ENCODE data around the gene SYNPO.

The SYNPO gene

GRCh38 chr5:150640311-150641005 lies at the start of gene SYNPO:
TSS of gene SYNPO (plus strand) at chr5:150640660. CDS start at chr5:150648276, 7,616 bp downstream.
- ATAC-seq (replicated peaks; ENCODE audit: extremely low read depth, poor library complexity, severe bottlenecking), result no peak
- H3K9me3 Mint-ChIP-seq, result no peaks in the 10 kb centered on the region
- H3K27ac Mint-ChIP-seq (ENCODE audit: low read depth), result no peak within 1 kb of the TSS
- H3K4me3 Mint-ChIP-seq, result no peak within 1 kb of the TSS
- DNase-seq (ENCODE audit: low spot score in 2 of 2), result no peak
- peaks cover 31% of the 10 kb centered on the region for H3K27me3 Mint-ChIP-seq
- H3K36me3 Mint-ChIP-seq (ENCODE audit: insufficient read depth), result peaks cover 1% of the 10 kb centered on the region
- H3K4me1 Mint-ChIP-seq, result no peaks in the 10 kb centered on the region

GRCh38 chr5:150590979-150591695 lies 49.3 kb upstream of the SYNPO start:
- no peaks in the 10 kb centered on the region for H3K4me1 Mint-ChIP-seq
- no peak overlapping the region for H3K27ac Mint-ChIP-seq (ENCODE audit: low read depth)
- no peaks in the 10 kb centered on the region for H3K9me3 Mint-ChIP-seq
- no peak for DNase-seq (ENCODE audit: low spot score in 2 of 2)
- no peak overlapping the region for H3K4me3 Mint-ChIP-seq
- no peaks in the 10 kb centered on the region for H3K27me3 Mint-ChIP-seq
- ATAC-seq (replicated peaks; ENCODE audit: extremely low read depth, poor library complexity, severe bottlenecking), result no peak
- peaks cover 2% of the 10 kb centered on the region for H3K36me3 Mint-ChIP-seq (ENCODE audit: insufficient read depth)

- H3K9me3 Mint-ChIP-seq, result no peaks in the 10 kb centered on the region
- no peak for DNase-seq (ENCODE audit: low spot score in 2 of 2)
- no peak for ATAC-seq (replicated peaks; ENCODE audit: extremely low read depth, poor library complexity, severe bottlenecking)
- no peaks in the 10 kb centered on the region for H3K27me3 Mint-ChIP-seq
- no peaks in the 10 kb centered on the region for H3K4me1 Mint-ChIP-seq
- peaks cover 2% of the 10 kb centered on the region for H3K36me3 Mint-ChIP-seq (ENCODE audit: insufficient read depth)
- no peak overlapping the region for H3K4me3 Mint-ChIP-seq
- no peak overlapping the region for H3K27ac Mint-ChIP-seq (ENCODE audit: low read depth)
Observed at GRCh38 chr5:150593593-150593992, 46.9 kb upstream of the SYNPO start.

- no peaks in the 10 kb centered on the region for H3K4me1 Mint-ChIP-seq
- no peaks in the 10 kb centered on the region for H3K27me3 Mint-ChIP-seq
- DNase-seq (ENCODE audit: low spot score in 2 of 2), result no peak
- no peaks in the 10 kb centered on the region for H3K9me3 Mint-ChIP-seq
- H3K4me3 Mint-ChIP-seq, result no peak overlapping the region
- no peak for ATAC-seq (replicated peaks; ENCODE audit: extremely low read depth, poor library complexity, severe bottlenecking)
- H3K36me3 Mint-ChIP-seq (ENCODE audit: insufficient read depth), result peaks cover 2% of the 10 kb centered on the region
- H3K27ac Mint-ChIP-seq (ENCODE audit: low read depth), result no peak overlapping the region
Observed at GRCh38 chr5:150593996-150594395, 46.5 kb upstream of the SYNPO start.

- DNase-seq (ENCODE audit: low spot score in 2 of 2), result no peak
- peaks cover 2% of the 10 kb centered on the region for H3K36me3 Mint-ChIP-seq (ENCODE audit: insufficient read depth)
- H3K4me3 Mint-ChIP-seq, result no peak overlapping the region
- H3K9me3 Mint-ChIP-seq, result no peaks in the 10 kb centered on the region
- no peaks in the 10 kb centered on the region for H3K27me3 Mint-ChIP-seq
- no peak overlapping the region for H3K27ac Mint-ChIP-seq (ENCODE audit: low read depth)
- ATAC-seq (replicated peaks; ENCODE audit: extremely low read depth, poor library complexity, severe bottlenecking), result no peak
- no peaks in the 10 kb centered on the region for H3K4me1 Mint-ChIP-seq
Observed at GRCh38 chr5:150595466-150596031, 44.9 kb upstream of the SYNPO start.

GRCh38 chr5:150596313-150596712 lies 44.1 kb upstream of the SYNPO start:
- Mint-ChIP-seq H3K27ac (ENCODE audit: low read depth) (no peak overlapping the region), H3K36me3 (ENCODE audit: insufficient read depth) (peaks cover 2% of the 10 kb centered on the region), H3K27me3 (no peaks in the 10 kb centered on the region), H3K9me3 (no peaks in the 10 kb centered on the region), H3K4me3 (no peak overlapping the region), H3K4me1 (no peaks in the 10 kb centered on the region)
- DNase-seq (ENCODE audit: low spot score in 2 of 2) (no peak), ATAC-seq (replicated peaks; ENCODE audit: extremely low read depth, poor library complexity, severe bottlenecking) (no peak)

- Mint-ChIP-seq H3K27me3 (peaks cover 2% of the 10 kb centered on the region), H3K9me3 (no peaks in the 10 kb centered on the region), H3K27ac (ENCODE audit: low read depth) (no peak overlapping the region), H3K36me3 (ENCODE audit: insufficient read depth) (peaks cover 2% of the 10 kb centered on the region), H3K4me1 (no peaks in the 10 kb centered on the region), H3K4me3 (no peak overlapping the region)
- ATAC-seq (replicated peaks; ENCODE audit: extremely low read depth, poor library complexity, severe bottlenecking) (no peak), DNase-seq (ENCODE audit: low spot score in 2 of 2) (no peak)
Observed at GRCh38 chr5:150596826-150597225, 43.6 kb upstream of the SYNPO start.

GRCh38 chr5:150598006-150598405 lies 42.5 kb upstream of the SYNPO start:
- Mint-ChIP-seq H3K27me3 (peaks cover 10% of the 10 kb centered on the region), H3K4me3 (no peak overlapping the region), H3K9me3 (no peaks in the 10 kb centered on the region), H3K27ac (ENCODE audit: low read depth) (no peak overlapping the region), H3K36me3 (ENCODE audit: insufficient read depth) (peaks cover 2% of the 10 kb centered on the region), H3K4me1 (no peaks in the 10 kb centered on the region)
- ATAC-seq (replicated peaks; ENCODE audit: extremely low read depth, poor library complexity, severe bottlenecking) (no peak), DNase-seq (ENCODE audit: low spot score in 2 of 2) (no peak)

- H3K27me3 Mint-ChIP-seq, result peaks cover 11% of the 10 kb centered on the region
- H3K9me3 Mint-ChIP-seq, result no peaks in the 10 kb centered on the region
- H3K36me3 Mint-ChIP-seq (ENCODE audit: insufficient read depth), result peaks cover 2% of the 10 kb centered on the region
- ATAC-seq (replicated peaks; ENCODE audit: extremely low read depth, poor library complexity, severe bottlenecking), result no peak
- no peaks in the 10 kb centered on the region for H3K4me1 Mint-ChIP-seq
- no peak for DNase-seq (ENCODE audit: low spot score in 2 of 2)
- no peak overlapping the region for H3K27ac Mint-ChIP-seq (ENCODE audit: low read depth)
- no peak overlapping the region for H3K4me3 Mint-ChIP-seq
Observed at GRCh38 chr5:150598821-150599273, 41.6 kb upstream of the SYNPO start.

- no peaks in the 10 kb centered on the region for H3K4me1 Mint-ChIP-seq
- H3K27ac Mint-ChIP-seq (ENCODE audit: low read depth), result no peak overlapping the region
- peaks cover 2% of the 10 kb centered on the region for H3K36me3 Mint-ChIP-seq (ENCODE audit: insufficient read depth)
- no peaks in the 10 kb centered on the region for H3K9me3 Mint-ChIP-seq
- H3K27me3 Mint-ChIP-seq, result peaks cover 15% of the 10 kb centered on the region
- ATAC-seq (replicated peaks; ENCODE audit: extremely low read depth, poor library complexity, severe bottlenecking), result no peak
- no peak for DNase-seq (ENCODE audit: low spot score in 2 of 2)
- H3K4me3 Mint-ChIP-seq, result no peak overlapping the region
Observed at GRCh38 chr5:150599281-150599680, 41.2 kb upstream of the SYNPO start.

- Mint-ChIP-seq H3K27me3 (peaks cover 20% of the 10 kb centered on the region), H3K36me3 (ENCODE audit: insufficient read depth) (no peaks in the 10 kb centered on the region), H3K27ac (ENCODE audit: low read depth) (no peak overlapping the region), H3K4me3 (no peak overlapping the region), H3K9me3 (no peaks in the 10 kb centered on the region), H3K4me1 (no peaks in the 10 kb centered on the region)
- ATAC-seq (replicated peaks; ENCODE audit: extremely low read depth, poor library complexity, severe bottlenecking) (no peak), DNase-seq (ENCODE audit: low spot score in 2 of 2) (no peak)
Observed at GRCh38 chr5:150599917-150600511, 40.4 kb upstream of the SYNPO start.

- H3K9me3 Mint-ChIP-seq, result no peaks in the 10 kb centered on the region
- H3K27ac Mint-ChIP-seq (ENCODE audit: low read depth), result no peak overlapping the region
- H3K36me3 Mint-ChIP-seq (ENCODE audit: insufficient read depth), result no peaks in the 10 kb centered on the region
- DNase-seq (ENCODE audit: low spot score in 2 of 2) (no peak), ATAC-seq (replicated peaks; ENCODE audit: extremely low read depth, poor library complexity, severe bottlenecking) (no peak)
- H3K4me1 Mint-ChIP-seq, result no peaks in the 10 kb centered on the region
- no peak overlapping the region for H3K4me3 Mint-ChIP-seq
- H3K27me3 Mint-ChIP-seq, result peaks cover 20% of the 10 kb centered on the region
Observed at GRCh38 chr5:150600616-150601490, 39.6 kb upstream of the SYNPO start.
